Measurements from ENCODE around the gene PKDCC.

Gene PKDCC

GRCh38 chr2:42057902-42058450, 10.2 kb downstream of the PKDCC start:
- no peak for TF ChIP-seq NFIC (IDR thresholded peaks at IDR 0.05)
- TF ChIP-seq CEBPB (IDR thresholded peaks at IDR 0.05), result no peak
- no peak for TF ChIP-seq RAD21 (IDR thresholded peaks at IDR 0.05; ENCODE audit: low read depth)
- no peak for TF ChIP-seq YY1 (IDR thresholded peaks at IDR 0.05; ENCODE audit: low read depth)
- TF ChIP-seq TAF1 (IDR thresholded peaks at IDR 0.05; ENCODE audit: low read depth), result no peak
- TF ChIP-seq TCF12 (IDR thresholded peaks at IDR 0.05; ENCODE audit: low read depth), result no peak
- TF ChIP-seq ZBTB7A (IDR thresholded peaks at IDR 0.05; ENCODE audit: low read depth), result no peak
- no peak for TF ChIP-seq TEAD4 (IDR thresholded peaks at IDR 0.05)
- TF ChIP-seq FOXM1 (IDR thresholded peaks at IDR 0.05; ENCODE audit: borderline replicate concordance, low read depth), result no peak
- TF ChIP-seq USF1 (IDR thresholded peaks at IDR 0.05), result no peak
- no peak for TF ChIP-seq MAX (IDR thresholded peaks at IDR 0.05)
- no peak for TF ChIP-seq REST (IDR thresholded peaks at IDR 0.05; ENCODE audit: low read depth)
- TF ChIP-seq EP300 (IDR thresholded peaks at IDR 0.05; ENCODE audit: borderline replicate concordance), result no peak
- no peak for TF ChIP-seq EGR1 (IDR thresholded peaks at IDR 0.05)
- no peak for TF ChIP-seq CREB1 (IDR thresholded peaks at IDR 0.05; ENCODE audit: low read depth)

GRCh38 chr2:42059261-42059898, 11.6 kb downstream of the PKDCC start:
- TF ChIP-seq TEAD4 (IDR thresholded peaks at IDR 0.05) (no peak), YY1 (IDR thresholded peaks at IDR 0.05; ENCODE audit: low read depth) (no peak), FOXM1 (IDR thresholded peaks at IDR 0.05; ENCODE audit: borderline replicate concordance, low read depth) (no peak), MAX (IDR thresholded peaks at IDR 0.05) (no peak), CEBPB (IDR thresholded peaks at IDR 0.05) (no peak), ZBTB7A (IDR thresholded peaks at IDR 0.05; ENCODE audit: low read depth) (no peak), CREB1 (IDR thresholded peaks at IDR 0.05; ENCODE audit: low read depth) (no peak), EGR1 (IDR thresholded peaks at IDR 0.05) (no peak), TCF12 (IDR thresholded peaks at IDR 0.05; ENCODE audit: low read depth) (no peak), EP300 (IDR thresholded peaks at IDR 0.05; ENCODE audit: borderline replicate concordance) (no peak), TAF1 (IDR thresholded peaks at IDR 0.05; ENCODE audit: low read depth) (no peak), REST (IDR thresholded peaks at IDR 0.05; ENCODE audit: low read depth) (no peak), NFIC (IDR thresholded peaks at IDR 0.05) (no peak), RAD21 (IDR thresholded peaks at IDR 0.05; ENCODE audit: low read depth) (no peak), USF1 (IDR thresholded peaks at IDR 0.05) (no peak)

GRCh38 chr2:42060028-42060427, 12.2 kb downstream of the PKDCC start:
- no peak for TF ChIP-seq YY1 (IDR thresholded peaks at IDR 0.05; ENCODE audit: low read depth)
- no peak for TF ChIP-seq RAD21 (IDR thresholded peaks at IDR 0.05; ENCODE audit: low read depth)
- TF ChIP-seq REST (IDR thresholded peaks at IDR 0.05; ENCODE audit: low read depth), result no peak
- TF ChIP-seq ZBTB7A (IDR thresholded peaks at IDR 0.05; ENCODE audit: low read depth), result no peak
- no peak for TF ChIP-seq EP300 (IDR thresholded peaks at IDR 0.05; ENCODE audit: borderline replicate concordance)
- TF ChIP-seq NFIC (IDR thresholded peaks at IDR 0.05), result no peak
- TF ChIP-seq MAX (IDR thresholded peaks at IDR 0.05), result no peak
- TF ChIP-seq EGR1 (IDR thresholded peaks at IDR 0.05), result no peak
- no peak for TF ChIP-seq FOXM1 (IDR thresholded peaks at IDR 0.05; ENCODE audit: borderline replicate concordance, low read depth)
- no peak for TF ChIP-seq CEBPB (IDR thresholded peaks at IDR 0.05)
- TF ChIP-seq CREB1 (IDR thresholded peaks at IDR 0.05; ENCODE audit: low read depth), result no peak
- TF ChIP-seq TEAD4 (IDR thresholded peaks at IDR 0.05), result no peak

Data from Ishikawa (cell line).